ENCODE data around the gene SLC24A3.

The SLC24A3 gene

DNA sequence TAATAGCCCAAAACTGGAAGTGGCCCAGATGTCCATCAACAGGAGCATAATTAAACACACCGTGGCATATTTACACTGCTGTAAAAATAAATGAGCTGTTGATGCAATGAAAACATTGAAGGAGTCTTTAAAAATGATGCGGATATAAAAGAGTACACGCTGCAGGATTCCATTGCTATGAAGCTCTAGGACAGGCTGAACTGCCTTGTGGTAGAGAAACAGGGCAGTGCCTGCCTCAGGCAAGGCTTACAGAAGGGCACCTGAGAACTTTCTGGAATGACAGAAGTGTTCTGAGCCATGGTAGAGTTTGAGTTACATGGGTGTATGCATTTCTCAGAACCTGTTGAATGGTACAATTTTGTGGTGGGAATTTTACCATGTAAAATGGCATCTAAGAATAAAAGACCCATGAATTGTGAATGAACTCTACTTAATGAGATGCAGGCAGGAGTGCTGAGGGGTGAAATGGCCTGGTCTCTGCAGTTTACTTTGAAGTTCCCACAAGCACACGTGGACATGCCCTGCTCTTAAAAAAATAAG lies 500.3 kb downstream of the SLC24A3 start:
- H3K4me3 ChIP-seq (ENCODE audit: low read depth, low read length): no peak overlapping the region
- in situ Hi-C loops (cut with HindIII; ENCODE audit: low sequenced_read_pairs): no loop called here
- TF ChIP-seq, protein P1, sequence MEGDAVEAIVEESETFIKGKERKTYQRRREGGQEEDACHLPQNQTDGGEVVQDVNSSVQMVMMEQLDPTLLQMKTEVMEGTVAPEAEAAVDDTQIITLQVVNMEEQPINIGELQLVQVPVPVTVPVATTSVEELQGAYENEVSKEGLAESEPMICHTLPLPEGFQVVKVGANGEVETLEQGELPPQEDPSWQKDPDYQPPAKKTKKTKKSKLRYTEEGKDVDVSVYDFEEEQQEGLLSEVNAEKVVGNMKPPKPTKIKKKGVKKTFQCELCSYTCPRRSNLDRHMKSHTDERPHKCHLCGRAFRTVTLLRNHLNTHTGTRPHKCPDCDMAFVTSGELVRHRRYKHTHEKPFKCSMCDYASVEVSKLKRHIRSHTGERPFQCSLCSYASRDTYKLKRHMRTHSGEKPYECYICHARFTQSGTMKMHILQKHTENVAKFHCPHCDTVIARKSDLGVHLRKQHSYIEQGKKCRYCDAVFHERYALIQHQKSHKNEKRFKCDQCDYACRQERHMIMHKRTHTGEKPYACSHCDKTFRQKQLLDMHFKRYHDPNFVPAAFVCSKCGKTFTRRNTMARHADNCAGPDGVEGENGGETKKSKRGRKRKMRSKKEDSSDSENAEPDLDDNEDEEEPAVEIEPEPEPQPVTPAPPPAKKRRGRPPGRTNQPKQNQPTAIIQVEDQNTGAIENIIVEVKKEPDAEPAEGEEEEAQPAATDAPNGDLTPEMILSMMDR (IDR thresholded peaks at IDR 0.05; ENCODE audit: low read depth, low read length): no peak
- DNase-seq (ENCODE audit: low read depth, low spot score): no peak

DNA sequence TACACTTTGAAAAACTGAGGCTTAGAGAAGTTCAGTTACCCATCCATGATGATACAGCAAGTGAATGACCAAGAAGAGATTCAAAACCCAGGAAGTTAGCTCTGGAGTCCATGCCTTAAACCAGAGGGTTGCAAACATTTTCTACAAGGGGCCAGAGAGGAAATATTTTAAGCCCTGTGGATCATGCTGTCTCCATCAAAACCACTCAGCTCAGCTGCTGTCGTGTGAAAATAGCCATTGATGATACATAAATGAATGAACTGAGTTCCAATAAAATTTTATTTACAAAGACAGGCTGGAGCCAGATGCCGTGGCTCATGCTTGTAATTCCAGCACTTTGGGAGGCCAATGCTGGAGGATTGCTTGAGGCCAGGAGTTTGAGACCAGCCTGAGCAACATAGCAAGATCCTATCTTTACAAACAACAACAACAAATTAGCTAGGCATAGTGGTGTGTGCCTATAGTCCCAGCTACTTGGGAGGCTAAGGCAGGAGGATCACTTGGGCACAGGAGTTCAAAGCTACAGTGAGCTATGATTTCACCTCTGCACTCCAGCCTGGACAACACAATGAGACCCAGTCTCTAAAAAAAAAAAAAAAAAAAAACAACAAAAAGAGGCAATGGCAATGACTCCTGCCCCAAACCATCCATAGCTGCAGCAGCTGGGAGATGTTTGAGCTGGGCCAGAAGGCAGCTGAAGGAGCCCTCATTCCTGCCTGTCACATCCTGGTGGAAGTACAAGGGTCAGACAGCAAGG lies 501.6 kb downstream of the SLC24A3 start:
- DNase-seq (ENCODE audit: low read depth, low spot score): no peak
- TF ChIP-seq, protein P1 (IDR thresholded peaks at IDR 0.05; ENCODE audit: low read depth, low read length): no peak
- H3K4me3 ChIP-seq (ENCODE audit: low read depth, low read length): no peak overlapping the region
- in situ Hi-C loops (cut with HindIII; ENCODE audit: low sequenced_read_pairs): no loop called here

DNA sequence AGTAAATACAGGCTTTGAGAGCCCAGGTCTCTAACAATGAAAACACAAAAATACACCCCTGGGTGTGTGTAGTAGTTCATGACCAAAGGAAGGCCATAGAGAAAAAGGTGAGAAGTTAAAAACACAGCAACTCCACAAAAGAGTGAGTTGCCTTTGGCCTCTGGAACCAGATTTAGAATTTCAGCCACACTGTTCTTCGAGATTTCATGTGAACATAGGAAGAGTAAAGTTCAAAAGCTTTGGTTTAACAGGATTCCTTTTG lies 502.1 kb downstream of the SLC24A3 start:
- TF ChIP-seq, protein P1 (IDR thresholded peaks at IDR 0.05; ENCODE audit: low read depth, low read length): no peak
- in situ Hi-C loops (cut with HindIII; ENCODE audit: low sequenced_read_pairs): no loop called here
- DNase-seq (ENCODE audit: low read depth, low spot score): no peak
- no peak overlapping the region for H3K4me3 ChIP-seq (ENCODE audit: low read depth, low read length)

DNA sequence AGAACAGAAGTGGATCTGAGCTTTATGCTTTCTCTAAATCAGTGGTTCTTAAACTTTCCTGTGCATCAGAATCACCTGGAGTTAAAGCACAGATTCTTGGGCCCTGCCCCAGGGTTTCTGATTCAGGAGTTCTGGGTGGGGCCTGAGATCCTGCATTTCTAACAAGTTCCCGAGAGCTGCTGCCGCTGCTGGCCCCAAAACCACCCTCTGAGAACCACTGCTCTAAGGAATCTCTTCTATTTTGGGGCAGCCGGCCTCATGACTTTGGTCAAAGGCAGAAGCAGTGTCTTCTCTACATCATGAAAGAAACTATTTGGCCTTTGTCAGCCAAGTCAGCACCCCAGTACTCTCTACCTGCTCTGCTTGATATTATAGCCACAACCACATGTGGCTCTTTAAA lies 503.5 kb downstream of the SLC24A3 start:
- TF ChIP-seq, protein P1 (IDR thresholded peaks at IDR 0.05; ENCODE audit: low read depth, low read length): no peak
- no peak for DNase-seq (ENCODE audit: low read depth, low spot score)
- in situ Hi-C loops (cut with HindIII; ENCODE audit: low sequenced_read_pairs): no loop called here
- H3K4me3 ChIP-seq (ENCODE audit: low read depth, low read length): no peak overlapping the region

DNA sequence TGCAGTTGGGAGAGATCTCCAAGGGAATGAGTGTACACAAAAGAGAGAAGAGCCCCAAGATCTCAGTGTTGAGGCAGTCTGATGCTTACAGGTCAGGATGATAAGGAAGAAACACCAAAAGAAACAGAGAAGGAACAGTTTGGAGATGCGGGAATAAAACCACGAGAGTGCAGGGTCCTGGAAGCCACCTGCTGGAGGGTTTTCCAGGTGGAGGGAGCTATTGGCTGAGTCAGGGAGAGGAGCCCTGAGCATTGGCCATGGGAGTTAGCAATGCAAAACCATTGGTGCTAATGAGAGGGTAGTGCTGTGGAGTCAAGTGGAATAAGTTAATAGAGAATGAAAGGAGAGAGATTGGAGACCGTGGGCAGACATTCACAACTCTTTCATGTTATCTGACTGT lies 506.4 kb downstream of the SLC24A3 start:
- H3K4me3 ChIP-seq (ENCODE audit: low read depth, low read length): no peak overlapping the region
- no peak for DNase-seq (ENCODE audit: low read depth, low spot score)
- in situ Hi-C loops (cut with HindIII; ENCODE audit: low sequenced_read_pairs): no loop called here
- TF ChIP-seq, protein P1 (IDR thresholded peaks at IDR 0.05; ENCODE audit: low read depth, low read length): no peak

DNA sequence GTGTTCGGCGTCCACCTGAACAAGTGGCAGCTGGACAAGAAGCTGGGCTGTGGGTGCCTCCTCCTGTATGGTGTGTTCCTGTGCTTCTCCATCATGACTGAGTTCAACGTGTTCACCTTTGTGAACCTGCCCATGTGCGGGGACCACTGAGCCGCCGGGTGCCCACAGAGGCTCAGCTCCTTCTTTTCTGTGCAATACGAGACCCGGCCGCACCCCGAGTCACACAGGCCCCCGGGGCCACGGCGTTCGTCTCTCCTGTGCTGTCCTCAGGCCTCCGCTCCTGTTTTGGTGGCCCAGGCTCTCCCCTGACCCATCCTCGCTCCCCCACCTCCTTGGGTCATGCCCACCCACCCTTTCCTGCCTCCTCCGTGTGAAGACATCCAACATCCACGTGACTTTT lies 508.5 kb downstream of the SLC24A3 start:
- TF ChIP-seq, protein P1 (IDR thresholded peaks at IDR 0.05; ENCODE audit: low read depth, low read length): no peak
- no peak overlapping the region for H3K4me3 ChIP-seq (ENCODE audit: low read depth, low read length)
- no peak for DNase-seq (ENCODE audit: low read depth, low spot score)
- in situ Hi-C loops (cut with HindIII; ENCODE audit: low sequenced_read_pairs): no loop called here

Data from astrocyte of the spinal cord (primary cell).